Testis (tissue), 3 donors: Measurements from ENCODE around the gene TRMT2A. TPM values are rescaled to one million over a fixed set of nuclear protein-coding genes. Genes with fewer than 3 reads are reported as not detected.
A peak's percentile ranks its signal among the peaks of the same experiment; 100 is the strongest.

Experiments
- DNase-seq: peaks from one replicate; pipeline ENCODE4 v3.0.0-alpha.2; 2019
- H3K27ac ChIP-seq, 2 donors: fragments of 200-600 bp; sonication (generic); one replicate each; pipeline ENCODE4 v1.5.1; 2019
- H3K27me3 ChIP-seq: fragments of 200-600 bp; sonication (generic); one replicate; pipeline ENCODE4 v1.5.1; 2019
- H3K36me3 ChIP-seq: fragments of 200-600 bp; sonication (generic); one replicate; pipeline ENCODE4 v1.5.1; 2017; ENCODE audit warnings: low read depth; ENCODE audit errors: missing control alignments
- H3K4me1 ChIP-seq: fragments of 200-600 bp; sonication (generic); one replicate; pipeline ENCODE4 v1.5.1; 2019
- H3K4me3 ChIP-seq, 2 donors: fragments of 200-600 bp; sonication (generic); one replicate each; pipeline ENCODE4 v1.5.1; 2017 to 2019
- H3K9me3 ChIP-seq: fragments of 200-600 bp; sonication (generic); one replicate; pipeline ENCODE4 v1.5.1; 2017
- POLR2A ChIP-seq: fragments of 450-650 bp; IDR thresholded peaks from one replicate; pipeline ENCODE4 v1.6.1; 2017; ENCODE audit warnings: antibody characterized with exemption, mild to moderate bottlenecking, moderate library complexity
- WGBS, 2 donors: methylation state at CpG; one replicate each; pipeline ENCODE4 v1.1.5; 2018; 5-methylcytosine and 5-hydroxymethylcytosine counted together
- intact Hi-C: fragments of 100-400 bp; cut with DNase I; formaldehyde crosslinking; loops from one replicate; pipeline ENCODE4 v1.15.1; 2023; ENCODE audit warnings: low total_unique reads
- polyA plus RNA-seq: library from polyadenylated mRNA; stranded (reverse); fragments of 350-450 nt; fragmentation: Illumina TruSeq; extraction: RNeasy Lipid Tissue Mini Kit (QIAGEN cat#74804); gene quantifications from one replicate; pipeline ENCODE4 v1.2.3, GENCODE V29; 2014; ENCODE audit warnings: low read depth, low replicate concordance; ENCODE audit not compliant: insufficient read depth
- total RNA-seq, 2 donors: library from RNA; depleted of rRNA; stranded (reverse); fragments of >200 nt; gene quantifications; one replicate each; pipeline ENCODE4 v1.2.3, GENCODE V29; 2016
- TF ChIP-seq, protein P1 (sequence below), 3 experiments: fragments of 450-650 bp in 2 of 3; fragments of 200-600 bp in 1 of 3; sonication (generic) in 1 of 3; IDR thresholded peaks; one replicate each; pipeline ENCODE4 v1.5.1; 2016 to 2019; ENCODE audit warnings: antibody characterized with exemption in 3 of 3, mild to moderate bottlenecking in 2 of 3, moderate library complexity in 1 of 3

TRMT2A gene
- total and polyA plus RNA-seq, 3 donors from 2014 or later, result 82.7 to 122 (median 97.2) TPM

DNA sequence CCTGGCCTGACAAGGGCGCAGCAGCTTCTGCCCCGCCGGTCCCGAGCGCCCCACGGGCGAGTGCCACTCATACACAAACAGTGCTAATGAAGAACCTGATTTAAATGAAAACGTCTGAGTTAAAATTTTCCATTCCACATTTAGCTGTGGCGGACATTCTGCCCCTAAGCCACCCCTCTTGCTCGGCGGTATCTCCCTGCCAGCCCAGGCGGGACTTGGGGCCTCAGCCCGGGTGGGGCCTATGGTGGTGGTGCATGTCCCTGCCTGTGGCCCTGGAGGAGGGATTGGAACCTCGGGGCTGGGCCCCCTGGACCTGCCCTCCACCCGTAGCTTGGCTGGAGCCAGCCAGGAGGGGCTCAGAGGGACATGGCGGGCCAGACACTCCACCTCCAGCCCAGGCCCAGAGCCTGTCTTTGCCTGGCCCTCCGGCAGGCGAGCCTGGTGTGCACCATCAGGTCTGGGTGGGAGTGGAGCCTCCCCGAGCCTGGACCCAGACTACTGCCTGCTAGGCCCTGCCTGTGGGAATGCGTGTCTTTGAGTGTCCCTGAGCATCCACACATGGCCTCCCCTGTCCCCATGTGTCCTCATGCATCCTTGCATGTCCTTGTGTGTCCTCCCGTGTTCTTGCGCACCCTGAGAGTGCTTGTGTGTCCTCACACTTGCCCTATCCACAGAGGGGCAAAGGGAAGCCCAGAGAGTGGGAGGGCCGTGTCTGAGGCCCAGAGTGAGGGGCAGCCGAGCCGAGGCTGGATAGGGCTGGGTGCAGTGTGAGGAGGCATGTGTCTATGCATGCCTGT, 19.0 kb upstream of the TRMT2A start:
- no peak for DNase-seq
- intact Hi-C loops, result no loop called here
- peaks cover 40% of the 10 kb centered on the region for H3K4me1 ChIP-seq
- no peak for TF ChIP-seq POLR2A
- TF ChIP-seq, protein P1, sequence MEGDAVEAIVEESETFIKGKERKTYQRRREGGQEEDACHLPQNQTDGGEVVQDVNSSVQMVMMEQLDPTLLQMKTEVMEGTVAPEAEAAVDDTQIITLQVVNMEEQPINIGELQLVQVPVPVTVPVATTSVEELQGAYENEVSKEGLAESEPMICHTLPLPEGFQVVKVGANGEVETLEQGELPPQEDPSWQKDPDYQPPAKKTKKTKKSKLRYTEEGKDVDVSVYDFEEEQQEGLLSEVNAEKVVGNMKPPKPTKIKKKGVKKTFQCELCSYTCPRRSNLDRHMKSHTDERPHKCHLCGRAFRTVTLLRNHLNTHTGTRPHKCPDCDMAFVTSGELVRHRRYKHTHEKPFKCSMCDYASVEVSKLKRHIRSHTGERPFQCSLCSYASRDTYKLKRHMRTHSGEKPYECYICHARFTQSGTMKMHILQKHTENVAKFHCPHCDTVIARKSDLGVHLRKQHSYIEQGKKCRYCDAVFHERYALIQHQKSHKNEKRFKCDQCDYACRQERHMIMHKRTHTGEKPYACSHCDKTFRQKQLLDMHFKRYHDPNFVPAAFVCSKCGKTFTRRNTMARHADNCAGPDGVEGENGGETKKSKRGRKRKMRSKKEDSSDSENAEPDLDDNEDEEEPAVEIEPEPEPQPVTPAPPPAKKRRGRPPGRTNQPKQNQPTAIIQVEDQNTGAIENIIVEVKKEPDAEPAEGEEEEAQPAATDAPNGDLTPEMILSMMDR (IDR thresholded peaks at IDR 0.05), result no peak
- H3K27ac ChIP-seq, result no peak overlapping the region
- H3K36me3 ChIP-seq, result no peaks in the 10 kb centered on the region
- no peak overlapping the region for H3K4me3 ChIP-seq
- no peaks in the 10 kb centered on the region for H3K27me3 ChIP-seq
- WGBS, 2 donors, result 85 to 87% methylated on average over 17 to 25 of the region's 25 CpGs
- no peaks in the 10 kb centered on the region for H3K9me3 ChIP-seq

GRCh38 chr22:20135265-20135664, 18.2 kb upstream of the TRMT2A start:
- no peaks in the 10 kb centered on the region for H3K36me3 ChIP-seq
- TF ChIP-seq, protein P1 (IDR thresholded peaks at IDR 0.05), result no peak
- no peak for TF ChIP-seq POLR2A
- no peak overlapping the region for H3K4me3 ChIP-seq
- H3K4me1 ChIP-seq, result peaks cover 46% of the 10 kb centered on the region
- no peaks in the 10 kb centered on the region for H3K9me3 ChIP-seq
- no peaks in the 10 kb centered on the region for H3K27me3 ChIP-seq
- 51 to 52% methylated on average over 2 to 4 of the region's 4 CpGs for WGBS, 2 donors
- DNase-seq, result no peak
- no peak overlapping the region for H3K27ac ChIP-seq
- intact Hi-C loops, result no loop called here

- Histone ChIP-seq H3K27ac (no peak overlapping the region), H3K9me3 (no peaks in the 10 kb centered on the region), H3K4me1 (peaks cover 52% of the 10 kb centered on the region), H3K27me3 (no peaks in the 10 kb centered on the region), H3K36me3 (no peaks in the 10 kb centered on the region), H3K4me3 (no peak overlapping the region)
- intact Hi-C loops, result no loop called here
- 84 to 87% methylated on average over 10 to 12 of the region's 12 CpGs for WGBS, 2 donors
- no peak for TF ChIP-seq POLR2A
- TF ChIP-seq, protein P1 (IDR thresholded peaks at IDR 0.05), result no peak
- no peak for DNase-seq
Measured at GRCh38 chr22:20133930-20134549, 17.0 kb upstream of the TRMT2A start.

GRCh38 chr22:20132686-20133246, 15.7 kb upstream of the TRMT2A start:
- intact Hi-C loops, result no loop called here
- WGBS, 2 donors, result 41 to 56% methylated on average over 4 to 16 of the region's 16 CpGs

More at GRCh38 chr22:20132686-20133246, 15.7 kb upstream of the TRMT2A start:
- no peak overlapping the region for H3K27ac ChIP-seq
- peaks cover 44% of the 10 kb centered on the region for H3K4me1 ChIP-seq
- TF ChIP-seq POLR2A, result no peak
- TF ChIP-seq, protein P1 (IDR thresholded peaks at IDR 0.05), result no peak
- no peaks in the 10 kb centered on the region for H3K27me3 ChIP-seq
- H3K4me3 ChIP-seq, result peak overlapping the region; percentile 82 to 96
- H3K36me3 ChIP-seq, result no peaks in the 10 kb centered on the region
- no peak for DNase-seq
- H3K9me3 ChIP-seq, result no peaks in the 10 kb centered on the region
